K562 (cell line): ENCODE data around the gene SP140L. TPM values are rescaled to one million over a fixed set of nuclear protein-coding genes. Genes with fewer than 3 reads are reported as not detected.

ENCODE experiments used
- ATAC-seq: fragments of 200-7000 bp; cut with Tn5 transposase; 3 replicates; pipeline ENCODE4 v1.9.1; 2020; ENCODE audit warnings: moderate library complexity
- BruUV-seq: library from RNA; stranded (reverse); fragments of 400-500 nt; replicated peaks from 2 replicates; lab custom pipeline; 2021; lab: Mats Ljungman, UMichigan
- CTCF ChIA-PET: fragments of 300-600 bp; formaldehyde crosslinking; extraction: SDS; loops from one replicate; lab custom pipeline; 2021; ENCODE audit warnings: low intra/inter-chr PET ratio; lab: Yijun Ruan, JAX
- POLR2A ChIA-PET: fragments of 300-600, 350-650 bp; sonication (Branson Sonifier 250); formaldehyde crosslinking; extraction: SDS; loops from one replicate; lab custom pipeline; 2021; ENCODE audit warnings: antibody characterized with exemption, inconsistent platforms; lab: Yijun Ruan, JAX
- DNase-seq, 4 experiments: peaks; one replicate each; pipeline versions ENCODE4 v3.0.0 to v3.0.0-alpha.2; 2011 to 2018; ENCODE audit warnings: low spot score in 3 of 4, mixed read lengths in 3 of 4; ENCODE audit errors: extremely low read depth in 1 of 4
- FAIRE-seq: peaks from 2 replicates; lab custom pipeline; 2011; peaks lifted over from hg19 to GRCh38; lab: Jason Lieb, UNC
- H2AFZ ChIP-seq: 2 replicates; pipeline ENCODE4 v1.6.0; 2011; ENCODE audit warnings: low read depth, low read length, control low read depth, inconsistent platforms
- H3K27ac ChIP-seq: fragments of 200-600 bp; 3 replicates; pipeline ENCODE4 v1.8.0; 2011; ENCODE audit warnings: low read depth, mild to moderate bottlenecking, control low read depth, inconsistent platforms, low read length, moderate library complexity, mixed read lengths; ENCODE audit errors: extremely low read depth
- H3K27me3 ChIP-seq, 2 experiments: fragments of 300-600 bp in 1 of 2; 2 replicates in 1 of 2; 3 replicates in 1 of 2; pipeline versions ENCODE4 v1.6.0 to v1.8.0; 2011; ENCODE audit warnings: inconsistent platforms in 2 of 2, low read length in 2 of 2, mild to moderate bottlenecking in 1 of 2, mixed read lengths in 1 of 2, moderate library complexity in 1 of 2; ENCODE audit not compliant: control insufficient read depth in 2 of 2, insufficient read depth in 2 of 2
- H3K36me3 ChIP-seq: fragments of 300-600 bp; 3 replicates; pipeline ENCODE4 v1.8.0; 2011; ENCODE audit warnings: mild to moderate bottlenecking, low read length, inconsistent platforms; ENCODE audit not compliant: control insufficient read depth, insufficient read depth
- H3K4me1 ChIP-seq, 2 experiments: fragments of 200-600 bp in 1 of 2; replicated peaks in 1 of 2; 2 replicates in 1 of 2; 3 replicates in 1 of 2; pipeline versions ENCODE4 v1.5.1 to v1.8.0; 2011; ENCODE audit warnings: inconsistent platforms in 2 of 2, low read length in 2 of 2, mild to moderate bottlenecking in 1 of 2, mixed read lengths in 1 of 2, moderate library complexity in 1 of 2; ENCODE audit not compliant: control insufficient read depth in 2 of 2, insufficient read depth in 2 of 2
- H3K4me2 ChIP-seq: 2 replicates; pipeline ENCODE4 v1.6.1; 2011; ENCODE audit warnings: low read length, control low read depth, inconsistent platforms, mixed read lengths; ENCODE audit not compliant: insufficient read depth
- H3K4me3 ChIP-seq: fragments of 200-600 bp; sonication (generic), shearing (Covaris generic); 2 replicates; pipeline ENCODE4 v1.5.1; 2016; ENCODE audit warnings: control low read depth, inconsistent platforms
- H3K79me2 ChIP-seq: fragments of 200-600 bp; 3 replicates; pipeline ENCODE4 v1.8.0; 2011; ENCODE audit warnings: low read length, inconsistent platforms; ENCODE audit not compliant: control insufficient read depth, insufficient read depth
- H3K9ac ChIP-seq, 2 experiments: 2 replicates each; pipeline versions ENCODE4 v1.6.0 to v1.6.1; 2011; ENCODE audit warnings: low read depth in 2 of 2, low read length in 2 of 2, control low read depth in 1 of 2, inconsistent platforms in 1 of 2, mild to moderate bottlenecking in 1 of 2, mixed read lengths in 1 of 2; ENCODE audit not compliant: insufficient read depth in 1 of 2
- H3K9me1 ChIP-seq: one replicate; pipeline ENCODE4 v1.6.0; 2011; ENCODE audit warnings: inconsistent platforms, mild to moderate bottlenecking, low read length, moderate library complexity; ENCODE audit not compliant: control insufficient read depth, insufficient read depth
- H3K9me3 ChIP-seq: replicated peaks from 2 replicates; pipeline ENCODE4 v1.5.1; 2011; ENCODE audit warnings: low read depth, low read length, inconsistent platforms; ENCODE audit not compliant: control insufficient read depth, insufficient read depth
- H4K20me1 ChIP-seq: replicated peaks from 2 replicates; pipeline ENCODE4 v1.6.1; 2011; ENCODE audit warnings: low read length, inconsistent platforms, mixed read lengths; ENCODE audit not compliant: control insufficient read depth, insufficient read depth
- ARHGAP35 ChIP-seq: fragments of 450-650 bp; IDR thresholded peaks from 2 replicates; pipeline ENCODE4 v1.6.1; 2018; ENCODE audit not compliant: partially characterized antibody
- CHAMP1 ChIP-seq: fragments of 450-650 bp; IDR thresholded peaks from 2 replicates; pipeline ENCODE4 v1.6.1; 2016; ENCODE audit warnings: mild to moderate bottlenecking
- CHCHD3 ChIP-seq: fragments of 250-450 bp; sonication (Bioruptor Pico); IDR thresholded peaks from 2 replicates; pipeline ENCODE4 v2.1.2; 2022; ENCODE audit warnings: mild to moderate bottlenecking
- FOS ChIP-seq: IDR thresholded peaks from 3 replicates; pipeline ENCODE4 v1.6.1; 2011; ENCODE audit not compliant: insufficient read length; ENCODE audit errors: extremely low read depth
- FOXK1 ChIP-seq: sonication (generic); formaldehyde crosslinking; IDR thresholded peaks from 2 replicates; pipeline ENCODE4 v1.8.0; 2022; ENCODE audit warnings: missing genetic modification reagents, mild to moderate bottlenecking, borderline replicate concordance
- HMBOX1 ChIP-seq: sonication (generic); IDR thresholded peaks from 2 replicates; pipeline ENCODE4 v1.6.1; 2016
- MTA2 ChIP-seq: fragments of 450-650 bp; IDR thresholded peaks from 2 replicates; pipeline ENCODE4 v1.6.1; 2016; ENCODE audit warnings: low read depth
- NR1H2 ChIP-seq: sonication (generic); formaldehyde crosslinking; IDR thresholded peaks from 2 replicates; pipeline ENCODE4 v1.4.0; 2020; ENCODE audit warnings: mild to moderate bottlenecking, missing genetic modification reagents
- PHB2 ChIP-seq: fragments of 450-650 bp; IDR thresholded peaks from 2 replicates; pipeline ENCODE4 v1.6.1; 2017; ENCODE audit warnings: low read depth
- PHF20 ChIP-seq: fragments of 450-650 bp; IDR thresholded peaks from 2 replicates; pipeline ENCODE4 v1.6.1; 2018; ENCODE audit not compliant: partially characterized antibody
- RBM15 ChIP-seq: fragments of 200-400 bp; formaldehyde crosslinking; IDR thresholded peaks from 2 replicates; pipeline ENCODE4 v1.6.1; 2018; ENCODE audit warnings: mild to moderate bottlenecking, low read length, moderate library complexity; ENCODE audit not compliant: insufficient read depth
- SNAPC5 ChIP-seq: fragments of 250-450 bp; sonication (Bioruptor Pico); IDR thresholded peaks from 2 replicates; pipeline ENCODE4 v1.8.0; 2021; ENCODE audit warnings: moderate library complexity, mild to moderate bottlenecking, inconsistent platforms
- SNRNP70 ChIP-seq: fragments of 200-400 bp; formaldehyde crosslinking; optimal IDR thresholded peaks from 2 replicates; pipeline ENCODE3; 2017; ENCODE audit warnings: low read depth, low read length
- STAT6 ChIP-seq: sonication (generic); formaldehyde crosslinking; IDR thresholded peaks from 2 replicates; pipeline ENCODE4 v1.8.1; 2023; ENCODE audit warnings: mild to moderate bottlenecking, missing genetic modification reagents
- ZNF586 ChIP-seq: fragments of 450-650 bp; formaldehyde crosslinking; conservative IDR thresholded peaks from 2 replicates; pipeline ENCODE4 v1.4.0; 2020; ENCODE audit warnings: mild to moderate bottlenecking, moderate library complexity
- ZNF75A ChIP-seq: fragments of 450-650 bp; formaldehyde crosslinking; IDR thresholded peaks from 2 replicates; pipeline ENCODE4 v1.4.0; 2020; ENCODE audit warnings: mild to moderate bottlenecking
- ZNF79 ChIP-seq: fragments of 250-450 bp; sonication (Bioruptor Pico); IDR thresholded peaks from 2 replicates; pipeline ENCODE4 v1.4.0; 2020; ENCODE audit warnings: low read depth, mild to moderate bottlenecking, moderate library complexity
- WGBS: fragments of 100-300 bp; shearing (Covaris generic); methylation state at CpG from one replicate; pipeline ENCODE4 v1.1.6; 2016; ENCODE audit warnings: low coverage, mixed read lengths; ENCODE audit not compliant: insufficient coverage; ENCODE audit errors: missing lambda C conversion rate; 5-methylcytosine and 5-hydroxymethylcytosine counted together
- in situ Hi-C: fragments of 300-500 bp; cut with MboI; formaldehyde crosslinking; loops from 4 replicates; pipeline ENCODE4 v1.15.0; 2018; ENCODE audit warnings: inconsistent platforms, mixed read lengths
- intact Hi-C: fragments of 100-400 bp; cut with micrococcal nuclease; formaldehyde crosslinking; loops from 2 replicates; pipeline ENCODE4 v1.14.2; 2022
- polyA plus RNA-seq, 8 experiments: library from polyadenylated mRNA; depleted of rRNA in 4 of 8; stranded (reverse) in 5 of 8; unstranded in 3 of 8; fragments of >200 nt; fragmentation: Nextera tagmentation in 2 of 8; fragmentation: Illumina TruSeq in 1 of 8; extraction: Ambion mirVana in 2 of 8; extraction: Trizol in 1 of 8; gene quantifications; 2 replicates each; pipeline versions ENCODE4 v1.2.1 to v1.2.3, GENCODE V29; 2011 to 2014; ENCODE audit warnings: inconsistent platforms in 1 of 8, missing spikeins in 1 of 8
- total RNA-seq, 7 experiments: library from RNA; depleted of rRNA in 6 of 7; stranded (reverse); fragments of >200 nt in 6 of 7; fragmentation: Illumina TruSeq in 2 of 7; extraction: Trizol in 2 of 7; gene quantifications; 2 replicates each; pipeline versions ENCODE4 v1.2.1 to v1.2.3, GENCODE V29; 2011 to 2021; ENCODE audit warnings: low replicate concordance in 1 of 7

The SP140L gene
- total and polyA plus RNA-seq, 9 of the 15 experiments (the other 6 are each of a cell fraction or from before 2014, with no cell fraction given), result 4.0 to 15.5 (median 11.3) TPM

- H3K9ac ChIP-seq, result no peak overlapping the region
- intact Hi-C loops, result no loop called here
- ATAC-seq (no peak), FAIRE-seq (no peak), DNase-seq (no peak)
- H3K4me1 ChIP-seq, result no peaks in the 10 kb centered on the region
- in situ Hi-C loops, result no loop called here
- H3K9me3 ChIP-seq, result no peaks in the 10 kb centered on the region
- no peak overlapping the region for H2AFZ ChIP-seq
- H3K36me3 ChIP-seq, result peaks cover 31% of the 10 kb centered on the region
- H3K27me3 ChIP-seq, result no peaks in the 10 kb centered on the region
- no peaks in the 10 kb centered on the region for H3K79me2 ChIP-seq
- H4K20me1 ChIP-seq, result no peaks in the 10 kb centered on the region
- ChIA-PET CTCF (no interaction called here), POLR2A (no interaction called here)
- WGBS, result 85% methylated on average over 8 of the region's 8 CpGs
- no peak overlapping the region for H3K27ac ChIP-seq
- H3K4me2 ChIP-seq, result no peak overlapping the region
- no TSS peak for BruUV-seq
- no peak overlapping the region for H3K4me3 ChIP-seq
- H3K9me1 ChIP-seq, result no peaks in the 10 kb centered on the region
- TF ChIP-seq HMBOX1 (no peak), PHF20 (no peak), RBM15 (no peak), PHB2 (no peak), STAT6 (no peak), ARHGAP35 (no peak), CHAMP1 (no peak), CHCHD3 (CRISPR knock-in tag) (no peak), ZNF75A (no peak), ZNF586 (CRISPR knock-in tag) (no peak), FOXK1 (CRISPR knock-in tag) (no peak), FOS (no peak), NR1H2 (CRISPR knock-in tag) (no peak), ZNF79 (CRISPR knock-in tag) (no peak), SNRNP70 (no peak), MTA2 (no peak), SNAPC5 (CRISPR knock-in tag) (no peak)
Measured at GRCh38 chr2:230447455-230448451, 120.8 kb downstream of the SP140L start.
